Mucosa of descending colon (tissue), 3 donors: ENCODE data around the gene CHAT. TPM values are rescaled to one million over a fixed set of nuclear protein-coding genes. Genes with fewer than 3 reads are reported as not detected.

Experiments
- ATAC-seq: fragments of 200-7000 bp; cut with Tn5 transposase; one replicate; pipeline ENCODE4 v1.9.1; 2020; ENCODE audit warnings: mild to moderate bottlenecking, moderate library complexity
- DNase-seq, 3 donors: peaks; one replicate each; pipeline ENCODE4 v3.0.0-alpha.2; 2020
- H3K36me3 ChIP-seq: fragments of 200-600 bp; one replicate; pipeline ENCODE4 v1.8.0; 2021; ENCODE audit warnings: low read depth, mild to moderate bottlenecking
- H3K4me1 ChIP-seq: fragments of 200-600 bp; one replicate; pipeline ENCODE4 v1.8.0; 2021; ENCODE audit warnings: low read depth, mild to moderate bottlenecking
- H3K4me3 ChIP-seq: fragments of 200-600 bp; one replicate; pipeline ENCODE4 v1.8.0; 2021; ENCODE audit warnings: mild to moderate bottlenecking
- H3K9me3 ChIP-seq: fragments of 200-600 bp; one replicate; pipeline ENCODE4 v1.8.0; 2021; ENCODE audit warnings: mild to moderate bottlenecking
- CTCF ChIP-seq: fragments of 200-600 bp; IDR thresholded peaks from one replicate; pipeline ENCODE4 v1.8.0; 2022; ENCODE audit warnings: antibody characterized with exemption, mild to moderate bottlenecking
- intact Hi-C, 2 donors: fragments of 100-400 bp; cut with DNase I in 1 of 2; cut with micrococcal nuclease in 1 of 2; formaldehyde crosslinking; loops; one replicate each; pipeline versions ENCODE4 v1.11.0 to v1.11.1; 2022; cut with DNase I, micrococcal nuclease
- total RNA-seq, 3 donors: library from RNA; stranded (reverse); fragmentation: NEBNext Ultra II Directional in 2 of 3; extraction: Animal tissue kit (Norgen Biotek cat#: 25700) in 2 of 3; gene quantifications; one replicate each; pipeline versions ENCODE4 v1.2.1 to v1.2.4, GENCODE V29; 2021 to 2023
- donor health status: DM: no; HTN: no; CAD: no; lungs with moderate emphysema.
- donor health status: DM: no; HTN: no; CAD: no.
- donor health status: DM: no; HTN: yes; CAD: no.

CHAT gene
- total RNA-seq, 3 donors from 2014 or later, result 0.61 to 1.6 (median 0.84) TPM

- no peak for DNase-seq
- no peaks in the 10 kb centered on the region for H3K36me3 ChIP-seq
- H3K4me1 ChIP-seq, result peaks cover 2% of the 10 kb centered on the region
- no peak for TF ChIP-seq CTCF
- no peak overlapping the region for H3K4me3 ChIP-seq
- intact Hi-C loops, result no loop called here
- H3K9me3 ChIP-seq, result no peaks in the 10 kb centered on the region
- no peak for ATAC-seq
These were observed 514 bp upstream of the CHAT start for GRCh38 chr10:49613165-49613881.

GRCh38 chr10:49614242-49615198 is 683 bp downstream of the CHAT start:
- H3K4me3 ChIP-seq, result no peak overlapping the region
- no peaks in the 10 kb centered on the region for H3K36me3 ChIP-seq
- peaks cover 2% of the 10 kb centered on the region for H3K4me1 ChIP-seq
- no peaks in the 10 kb centered on the region for H3K9me3 ChIP-seq
- intact Hi-C loops, result no loop called here
- no peak for DNase-seq
- no peak for ATAC-seq
- TF ChIP-seq CTCF, result no peak

GRCh38 chr10:49615213-49615612 is 1.4 kb downstream of the CHAT start:
- DNase-seq, result no peak
- peaks cover 2% of the 10 kb centered on the region for H3K4me1 ChIP-seq
- ATAC-seq, result no peak
- no peak for TF ChIP-seq CTCF
- no peaks in the 10 kb centered on the region for H3K36me3 ChIP-seq
- intact Hi-C loops, result no loop called here
- H3K9me3 ChIP-seq, result no peaks in the 10 kb centered on the region
- no peak overlapping the region for H3K4me3 ChIP-seq

- no peak for TF ChIP-seq CTCF
- no peaks in the 10 kb centered on the region for H3K36me3 ChIP-seq
- no peak for ATAC-seq
- no peaks in the 10 kb centered on the region for H3K9me3 ChIP-seq
- H3K4me1 ChIP-seq, result peaks cover 1% of the 10 kb centered on the region
- H3K4me3 ChIP-seq, result no peak overlapping the region
- intact Hi-C loops, result no loop called here
- no peak for DNase-seq
These were observed 1.9 kb downstream of the CHAT start for GRCh38 chr10:49615721-49616120.

- Histone ChIP-seq H3K4me1 (no peaks in the 10 kb centered on the region), H3K36me3 (no peaks in the 10 kb centered on the region), H3K4me3 (no peak overlapping the region), H3K9me3 (no peaks in the 10 kb centered on the region)
- TF ChIP-seq CTCF, result no peak
- intact Hi-C loops, result no loop called here
- ATAC-seq (no peak), DNase-seq (no peak)
These were observed 2.7 kb downstream of the CHAT start for GRCh38 chr10:49616421-49617101.
